Activated B cell treated with CpG ODN at 0.5 μM for 24 hours (primary cell): ENCODE results near the gene PCNX3. TPM values are rescaled to one million over a fixed set of nuclear protein-coding genes. Genes with fewer than 3 reads are reported as not detected.

Experiments used
- ATAC-seq: fragments of 200-7000 bp; cut with Tn5 transposase; one replicate; pipeline ENCODE4 v1.10.0; 2021; ENCODE audit warnings: low read depth, mild to moderate bottlenecking, moderate library complexity
- CTCF ChIA-PET: fragments of 350-600 bp; sonication (Branson Sonifier 250); formaldehyde crosslinking; loops from one replicate; lab custom pipeline; 2021; ENCODE audit warnings: antibody characterized with exemption; lab: Charles Lee
- POLR2A ChIA-PET: fragments of 350-600 bp; sonication (Branson Sonifier 250); formaldehyde crosslinking; loops from one replicate; lab custom pipeline; 2021; ENCODE audit warnings: antibody characterized with exemption; lab: Charles Lee
- DNase-seq: peaks from one replicate; pipeline ENCODE4 v3.0.0; 2022
- H3K27ac Mint-ChIP-seq: one replicate; pipeline ENCODE4 v1.8.0; 2020; ENCODE audit warnings: mixed read lengths
- H3K27me3 Mint-ChIP-seq: one replicate; pipeline ENCODE4 v1.8.0; 2021; ENCODE audit warnings: mixed read lengths
- H3K36me3 Mint-ChIP-seq: one replicate; pipeline ENCODE4 v1.8.0; 2021; ENCODE audit warnings: low read depth, mixed read lengths
- H3K4me1 Mint-ChIP-seq: one replicate; pipeline ENCODE4 v1.8.0; 2021; ENCODE audit warnings: mixed read lengths
- H3K4me3 Mint-ChIP-seq: one replicate; pipeline ENCODE4 v1.8.0; 2020; ENCODE audit warnings: mild to moderate bottlenecking, mixed read lengths
- H3K9me3 Mint-ChIP-seq: one replicate; pipeline ENCODE4 v1.8.0; 2020; ENCODE audit warnings: mixed read lengths
- intact Hi-C: fragments of 100-400 bp; cut with micrococcal nuclease; formaldehyde crosslinking; loops from one replicate; pipeline ENCODE4 v1.15.1; 2024
- total RNA-seq: library from RNA; stranded (reverse); gene quantifications from 2 replicates; pipeline ENCODE4 v1.2.3, GENCODE V29; 2022
- TF ChIP-seq, protein P1 (sequence below): fragments of 200-600 bp; IDR thresholded peaks from one replicate; pipeline ENCODE4 v1.8.0; 2022; ENCODE audit warnings: antibody characterized with exemption, mild to moderate bottlenecking

PCNX3 gene
- total RNA-seq, 1 donor from 2014 or later: 51.4 TPM

DNA sequence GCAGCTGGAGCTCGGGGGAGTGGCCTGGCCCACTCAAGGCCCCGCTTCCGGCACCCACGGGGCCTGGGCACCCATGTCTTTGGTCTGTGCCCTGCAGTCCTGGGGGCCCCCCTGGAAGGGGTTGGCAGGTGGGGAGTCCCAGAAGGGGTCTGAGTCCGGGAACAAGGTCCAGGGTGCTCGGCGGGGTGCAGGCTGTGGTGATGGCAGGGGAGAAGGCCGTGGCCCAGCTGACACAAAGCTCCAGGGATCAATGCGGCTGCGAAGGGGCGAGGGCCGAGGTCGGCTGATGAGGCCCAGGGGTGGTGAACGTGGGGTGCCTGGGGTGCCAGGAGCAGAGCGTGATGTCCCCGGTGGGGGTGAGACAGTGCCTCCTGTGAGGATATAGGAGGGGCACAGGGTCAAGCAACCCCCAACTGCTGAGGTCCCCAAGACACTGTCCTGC lies 17.3 kb upstream of the PCNX3 start:
- CTCF ChIA-PET: no interaction called here
- peaks cover 26% of the 10 kb centered on the region for H3K4me1 Mint-ChIP-seq
- H3K36me3 Mint-ChIP-seq: peaks cover 37% of the 10 kb centered on the region
- H3K4me3 Mint-ChIP-seq: no peak overlapping the region
- H3K9me3 Mint-ChIP-seq: no peaks in the 10 kb centered on the region
- no peak overlapping the region for H3K27ac Mint-ChIP-seq
- H3K27me3 Mint-ChIP-seq: no peaks in the 10 kb centered on the region
- intact Hi-C loops: no loop called here
- no peak for DNase-seq
- POLR2A ChIA-PET: interaction anchor here (0.7 to 1.4 kb wide), 4 partner anchors 10 to 63 kb away, joined by 3 to 4 read pairs (median 3); partner anchors contain the start of gene MAP3K11
- TF ChIP-seq, protein P1, sequence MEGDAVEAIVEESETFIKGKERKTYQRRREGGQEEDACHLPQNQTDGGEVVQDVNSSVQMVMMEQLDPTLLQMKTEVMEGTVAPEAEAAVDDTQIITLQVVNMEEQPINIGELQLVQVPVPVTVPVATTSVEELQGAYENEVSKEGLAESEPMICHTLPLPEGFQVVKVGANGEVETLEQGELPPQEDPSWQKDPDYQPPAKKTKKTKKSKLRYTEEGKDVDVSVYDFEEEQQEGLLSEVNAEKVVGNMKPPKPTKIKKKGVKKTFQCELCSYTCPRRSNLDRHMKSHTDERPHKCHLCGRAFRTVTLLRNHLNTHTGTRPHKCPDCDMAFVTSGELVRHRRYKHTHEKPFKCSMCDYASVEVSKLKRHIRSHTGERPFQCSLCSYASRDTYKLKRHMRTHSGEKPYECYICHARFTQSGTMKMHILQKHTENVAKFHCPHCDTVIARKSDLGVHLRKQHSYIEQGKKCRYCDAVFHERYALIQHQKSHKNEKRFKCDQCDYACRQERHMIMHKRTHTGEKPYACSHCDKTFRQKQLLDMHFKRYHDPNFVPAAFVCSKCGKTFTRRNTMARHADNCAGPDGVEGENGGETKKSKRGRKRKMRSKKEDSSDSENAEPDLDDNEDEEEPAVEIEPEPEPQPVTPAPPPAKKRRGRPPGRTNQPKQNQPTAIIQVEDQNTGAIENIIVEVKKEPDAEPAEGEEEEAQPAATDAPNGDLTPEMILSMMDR: no peak
- ATAC-seq: no peak

DNA sequence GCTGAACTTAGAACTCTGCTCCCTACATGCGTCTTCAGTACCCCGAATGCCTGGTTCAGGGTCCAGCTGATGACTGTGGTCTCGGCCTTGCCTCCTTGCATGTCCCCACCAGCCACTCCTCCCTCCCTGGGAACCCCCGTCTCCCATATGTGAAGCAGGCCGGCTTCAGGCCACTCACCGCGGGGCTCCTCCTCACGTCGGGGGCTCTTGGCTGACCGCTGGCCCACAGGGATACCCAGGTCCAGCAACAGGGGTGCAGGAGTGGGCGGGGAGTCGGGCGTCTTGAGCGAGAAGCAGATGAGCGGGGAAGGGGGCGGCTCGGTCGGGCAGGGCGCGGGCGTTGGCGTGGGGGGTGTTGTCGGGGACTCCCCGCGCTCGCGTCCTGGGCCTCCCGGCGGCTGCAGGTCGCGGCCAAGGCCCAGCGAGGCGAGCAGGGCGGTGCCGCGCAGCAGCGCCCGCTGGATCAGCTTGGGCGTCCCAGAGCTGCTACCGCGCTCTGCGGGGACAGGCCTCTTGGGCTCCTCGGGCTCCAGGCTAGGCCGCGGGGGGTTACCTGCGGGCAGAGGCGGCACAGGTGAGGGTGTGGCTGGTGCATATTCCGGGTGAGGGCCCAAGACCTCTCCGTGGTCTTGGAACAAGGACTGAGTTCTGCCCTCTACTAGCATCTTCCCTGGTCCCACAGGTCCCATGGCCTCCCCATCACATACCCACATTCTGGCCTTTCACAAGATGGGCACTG lies 16.2 kb upstream of the PCNX3 start:
- intact Hi-C loops: no loop called here
- peaks cover 46% of the 10 kb centered on the region for H3K36me3 Mint-ChIP-seq
- no peaks in the 10 kb centered on the region for H3K9me3 Mint-ChIP-seq
- ChIA-PET CTCF (no interaction called here), POLR2A (interaction anchor here (1.2 to 1.4 kb wide), 2 partner anchors 12 to 14 kb away, joined by 3 to 4 read pairs; partner anchors contain the start of gene MAP3K11)
- no peak overlapping the region for H3K27ac Mint-ChIP-seq
- no peak overlapping the region for H3K4me3 Mint-ChIP-seq
- DNase-seq (no peak), ATAC-seq (no peak)
- TF ChIP-seq, protein P1: no peak
- H3K27me3 Mint-ChIP-seq: no peaks in the 10 kb centered on the region
- H3K4me1 Mint-ChIP-seq: peaks cover 28% of the 10 kb centered on the region

DNA sequence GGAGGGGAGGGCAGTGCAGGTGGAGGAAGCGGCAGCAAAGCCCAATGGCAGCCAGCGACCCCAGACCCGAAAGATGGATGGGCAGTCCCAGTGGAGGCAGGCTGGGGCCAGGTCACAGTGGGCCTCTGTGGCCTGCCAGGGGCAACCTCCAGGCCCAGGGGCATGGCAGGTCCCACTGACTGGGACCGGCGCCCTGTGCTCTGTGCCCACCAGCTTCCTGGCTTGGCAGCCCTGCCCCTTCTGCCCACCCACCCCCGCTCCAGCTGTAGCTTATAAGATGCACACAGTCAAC lies 15.7 kb upstream of the PCNX3 start:
- ChIA-PET POLR2A (interaction anchor here (1.2 kb wide), 1 partner anchor 12 kb away, joined by 3 read pairs; no protein-coding TSS in a partner anchor), CTCF (no interaction called here)
- Mint-ChIP-seq H3K27me3 (no peaks in the 10 kb centered on the region), H3K36me3 (peaks cover 51% of the 10 kb centered on the region), H3K9me3 (no peaks in the 10 kb centered on the region), H3K4me1 (peaks cover 27% of the 10 kb centered on the region), H3K27ac (no peak overlapping the region), H3K4me3 (no peak overlapping the region)
- intact Hi-C loops: no loop called here
- TF ChIP-seq, protein P1: no peak
- ATAC-seq (no peak), DNase-seq (no peak)

DNA sequence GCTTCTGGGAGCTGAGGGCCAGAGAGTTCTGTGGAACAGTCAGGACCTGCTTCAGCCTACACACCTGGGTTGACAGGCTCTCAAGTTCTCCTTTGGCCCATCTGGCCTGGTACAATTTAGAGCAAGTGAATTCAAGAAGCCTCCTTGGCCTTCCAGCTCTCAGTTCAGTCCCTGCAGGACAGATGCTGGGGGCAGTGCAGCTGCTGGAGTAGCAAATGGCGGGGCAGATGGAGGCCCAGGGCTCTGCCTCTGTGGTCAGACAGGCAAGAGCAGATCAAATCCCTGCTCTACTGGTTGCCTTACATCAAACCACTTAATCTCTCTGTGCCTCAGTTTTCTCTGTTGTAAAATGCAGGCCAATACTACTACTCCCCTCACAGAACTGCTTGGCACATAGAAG lies 11.3 kb upstream of the PCNX3 start:
- Mint-ChIP-seq H3K9me3 (no peaks in the 10 kb centered on the region), H3K4me1 (peaks cover 25% of the 10 kb centered on the region), H3K4me3 (no peak overlapping the region), H3K27me3 (no peaks in the 10 kb centered on the region), H3K36me3 (peaks cover 73% of the 10 kb centered on the region), H3K27ac (peak overlapping the region; percentile 30)
- TF ChIP-seq, protein P1: no peak
- POLR2A ChIA-PET: interaction anchor here (2.1 to 2.4 kb wide), 3 partner anchors 10 to 16 kb away, joined by 7 to 14 read pairs (median 8); partner anchors contain the start of genes MAP3K11 and PCNX3
- intact Hi-C loops: no loop called here
- no peak for DNase-seq
- CTCF ChIA-PET: interaction anchor here (2.8 kb wide), 1 partner anchor 10 kb away, joined by 10 read pairs; no protein-coding TSS in a partner anchor
- no peak for ATAC-seq

DNA sequence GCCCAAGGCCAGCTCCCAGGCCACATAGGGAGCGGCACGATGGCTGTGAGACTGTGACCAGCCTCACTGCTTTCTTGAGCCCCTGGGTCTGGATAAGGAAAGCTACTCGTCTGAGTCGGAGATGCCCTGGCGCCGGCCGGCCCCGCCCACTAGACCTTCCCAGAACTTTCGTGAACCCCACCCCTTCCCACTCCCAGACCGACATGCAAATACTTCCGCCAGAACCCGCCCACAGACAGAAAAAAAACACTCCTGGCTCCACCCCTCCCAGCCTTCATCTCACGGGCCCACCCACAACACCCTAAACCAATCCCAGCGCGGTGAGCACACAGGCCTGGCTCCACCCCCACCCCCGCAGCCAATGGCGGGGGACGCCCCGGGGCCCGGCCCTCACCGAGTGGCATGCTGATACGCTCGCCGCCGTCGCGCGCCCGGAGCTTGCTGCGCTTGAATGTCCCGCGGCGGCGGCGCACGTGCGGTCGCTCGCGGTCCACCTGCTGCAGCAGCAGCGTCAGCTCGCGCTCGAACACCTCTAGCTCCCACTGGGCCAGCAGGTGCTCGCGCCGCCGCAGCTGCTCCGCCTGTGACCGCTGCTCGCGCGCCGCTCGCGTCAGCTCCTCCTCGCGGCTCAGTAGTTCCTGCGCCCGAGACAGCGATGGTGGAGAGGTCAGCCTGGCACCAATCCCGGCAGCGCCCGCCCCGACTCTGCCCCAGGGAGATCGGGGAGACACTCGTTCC lies 8.5 kb upstream of the PCNX3 start:
- H3K27ac Mint-ChIP-seq: no peak overlapping the region

More for the DNA sequence above, 8.5 kb upstream of the PCNX3 start:
- H3K36me3 Mint-ChIP-seq: peaks cover 81% of the 10 kb centered on the region
- H3K27me3 Mint-ChIP-seq: no peaks in the 10 kb centered on the region
- intact Hi-C loops: no loop called here
- ATAC-seq: peak; percentile 34
- peaks cover 49% of the 10 kb centered on the region for H3K4me1 Mint-ChIP-seq
- TF ChIP-seq, protein P1: no peak
- ChIA-PET CTCF (no interaction called here), POLR2A (interaction anchor here (1.3 to 1.5 kb wide), 2 partner anchors 17 to 30 kb away, joined by 3 read pairs; no protein-coding TSS in a partner anchor)
- H3K9me3 Mint-ChIP-seq: no peaks in the 10 kb centered on the region
- DNase-seq: no peak
- H3K4me3 Mint-ChIP-seq: no peak overlapping the region
